Smooth muscle cell of bladder (primary cell): ENCODE data around the gene LENG1. TPM values are rescaled to one million over a fixed set of nuclear protein-coding genes. Genes with fewer than 3 reads are reported as not detected.

Source experiments
- total RNA-seq: library from RNA; depleted of rRNA; stranded (reverse); fragments of >200 nt; gene quantifications from 2 replicates; pipeline ENCODE4 v1.2.3, GENCODE V29; 2014

Gene LENG1
- total RNA-seq, result 6.5 and 7.2 TPM in 2 replicates

GRCh38 chr19:54159352-54160181 lies at the start of gene LENG1:
LENG1 (minus strand) TSS chr19:54159721; CDS start chr19:54159695, 26 bp downstream.

GRCh38 chr19:54191011-54191810 lies 31.7 kb upstream of the LENG1 start, which contains the start of gene TSEN34:
TSEN34 (plus strand) TSS chr19:54191308; CDS start chr19:54191365, 57 bp downstream.

GRCh38 chr19:54189145-54189734 lies 29.7 kb upstream of the LENG1 start, which contains the start of gene MBOAT7:
MBOAT7 (minus strand) TSS chr19:54189580; CDS start chr19:54188508, 1,072 bp downstream.

DNA sequence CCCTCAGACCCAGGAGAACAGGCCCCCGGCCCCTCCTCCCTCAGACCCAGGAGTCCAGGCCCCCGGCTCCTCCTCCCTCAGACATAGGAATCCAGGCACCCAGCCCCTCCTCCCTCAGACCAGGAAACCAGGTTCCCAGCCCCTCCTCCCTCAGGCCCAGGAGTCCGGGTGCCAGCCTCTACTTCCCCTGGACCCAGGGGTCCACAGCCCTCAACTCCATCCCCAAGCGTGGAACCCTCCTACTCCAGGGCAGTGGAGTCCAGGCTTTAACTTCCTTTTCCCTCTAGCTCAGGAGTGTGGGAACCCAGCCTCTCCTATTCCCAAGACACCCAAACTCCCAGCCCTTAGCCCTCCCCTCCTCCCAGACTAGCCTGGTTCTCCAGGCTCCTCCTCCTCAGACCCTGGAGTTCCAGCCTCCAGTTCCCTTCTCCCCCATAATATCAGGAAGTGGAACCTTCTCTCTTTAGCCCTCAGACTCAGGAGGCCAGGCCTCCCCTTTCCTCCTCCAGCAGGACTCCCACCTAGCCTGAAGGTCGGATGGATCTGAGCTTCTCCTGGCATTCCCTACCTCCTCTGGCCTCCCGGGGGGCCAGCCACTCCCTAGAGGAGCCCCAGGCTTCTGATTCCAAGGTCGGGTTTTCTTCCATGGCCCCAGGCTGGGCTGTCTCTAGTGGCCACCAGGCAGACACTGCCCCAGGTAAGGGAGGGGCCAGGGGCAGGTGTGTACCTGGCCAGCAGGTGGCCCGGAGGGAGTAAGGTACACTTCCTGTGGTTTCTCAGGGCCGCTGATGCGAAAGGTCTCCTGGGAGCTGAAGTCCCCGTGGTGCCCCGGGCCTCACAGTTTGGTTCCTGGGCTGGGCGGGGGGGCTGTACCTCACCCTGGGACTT lies 13.2 kb upstream of the LENG1 start, which contains the start of gene TMC4:
Gene TMC4 (minus strand): TSS at position 690 of the 888 bp plus-strand sequence. CDS start 43 bp downstream, at position 647.

GRCh38 chr19:54137699-54138488 lies 21.6 kb downstream of the LENG1 start, which contains the start of gene CNOT3:
CNOT3 (plus strand) TSS chr19:54137762; CDS start chr19:54142979, 5,217 bp downstream.

GRCh38 chr19:54115109-54116063 lies 44.1 kb downstream of the LENG1 start, which contains the start of the genes PRPF31 and TFPT:
PRPF31 (plus strand) TSS chr19:54115754; CDS start chr19:54118279, 2,525 bp downstream.
TFPT (minus strand) TSS chr19:54115657; CDS start chr19:54115269, 388 bp downstream.

Other genes starting within 250 kb of the LENG1 start
- gene CACNG8, start 196.8 kb downstream of the LENG1 start, total RNA-seq, result 0.37 and 0.43 TPM in 2 replicates
- 0.83 and 2.3 TPM in 2 replicates for gene CACNG6, start 168.1 kb downstream of the LENG1 start, total RNA-seq
- not detected in 2 replicates for gene VSTM1, start 95.8 kb downstream of the LENG1 start, total RNA-seq
- gene TARM1, start 78.4 kb downstream of the LENG1 start, total RNA-seq, result not detected in 2 replicates
- 0.14 and 0.18 TPM in 2 replicates for gene OSCAR, start 58.9 kb downstream of the LENG1 start, total RNA-seq
- 17.9 and 22.8 TPM in 2 replicates for gene NDUFA3, start 56.9 kb downstream of the LENG1 start, total RNA-seq
- 18.5 and 19.3 TPM in 2 replicates for gene TFPT, start 44.1 kb downstream of the LENG1 start, total RNA-seq
- 51.0 and 53.5 TPM in 2 replicates for gene PRPF31, start 44.0 kb downstream of the LENG1 start, total RNA-seq
- gene CNOT3, start 22.0 kb downstream of the LENG1 start, total RNA-seq, result 5.3 and 6.5 TPM in 2 replicates
- 0.09 and 0.28 TPM in 2 replicates for gene TMC4, start 13.4 kb upstream of the LENG1 start, total RNA-seq
- gene MBOAT7, start 29.9 kb upstream of the LENG1 start, total RNA-seq, result 24.7 and 36.4 TPM in 2 replicates
- gene TSEN34, start 31.6 kb upstream of the LENG1 start, total RNA-seq, result 47.4 and 53.6 TPM in 2 replicates
- gene RPS9, start 41.1 kb upstream of the LENG1 start, total RNA-seq, result 3,148 and 3,177 TPM in 2 replicates
- gene LILRB3, start 63.3 kb upstream of the LENG1 start, total RNA-seq, result not detected in 2 replicates
- gene LILRA6, start 83.1 kb upstream of the LENG1 start, total RNA-seq, result not detected in 2 replicates
- not detected in 2 replicates for gene LILRB5, start 97.6 kb upstream of the LENG1 start, total RNA-seq
- not detected in 2 replicates for gene LILRB2, start 121.4 kb upstream of the LENG1 start, total RNA-seq
- not detected in 2 replicates for gene LILRA5, start 153.4 kb upstream of the LENG1 start, total RNA-seq
- not detected in 2 replicates for gene LILRA4, start 179.4 kb upstream of the LENG1 start, total RNA-seq
- gene LAIR1, start 205.2 kb upstream of the LENG1 start, total RNA-seq, result not detected in 2 replicates